GM19452 (cell line): ENCODE results near the gene MORF4L1.
A peak's percentile ranks its signal among the peaks of the same experiment; 100 is the strongest.
"Not testable (repeated sequence)": the region's sequence is repeated elsewhere in the genome, so short reads cannot be mapped to it uniquely, and the experiment has no call there.

Experiments used
- ATAC-seq: cut with Tn5 transposase; IDR thresholded peaks from one replicate; pipeline ENCODE4 v1.9.1; 2021; ENCODE audit not compliant: unreplicated experiment

The MORF4L1 gene

DNA sequence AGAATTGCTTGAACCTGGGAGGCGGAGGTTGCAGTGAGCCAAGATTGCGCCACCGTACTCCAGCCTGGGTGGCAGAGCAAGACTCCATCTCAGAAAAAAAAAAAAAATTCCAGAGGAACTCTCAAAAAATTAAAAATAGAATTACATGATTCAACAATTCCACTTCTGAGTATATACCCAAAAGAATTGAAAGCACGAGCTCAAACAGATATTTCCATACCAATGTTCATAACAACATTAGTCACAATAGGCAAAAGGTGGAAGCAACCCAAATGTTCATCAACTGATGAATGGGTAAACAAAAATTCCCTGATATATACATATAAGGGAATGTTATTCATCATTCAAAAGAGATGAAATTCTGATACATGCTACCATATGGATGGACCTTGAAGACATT is 16.9 kb upstream of the MORF4L1 start:
- ATAC-seq, result no peak

- ATAC-seq, result peak; percentile 71
Observed at GRCh38 chr15:78859971-78860719, 12.5 kb upstream of the MORF4L1 start.

GRCh38 chr15:78865585-78865984 is 7.1 kb upstream of the MORF4L1 start:
- ATAC-seq, result not testable (repeated sequence)

DNA sequence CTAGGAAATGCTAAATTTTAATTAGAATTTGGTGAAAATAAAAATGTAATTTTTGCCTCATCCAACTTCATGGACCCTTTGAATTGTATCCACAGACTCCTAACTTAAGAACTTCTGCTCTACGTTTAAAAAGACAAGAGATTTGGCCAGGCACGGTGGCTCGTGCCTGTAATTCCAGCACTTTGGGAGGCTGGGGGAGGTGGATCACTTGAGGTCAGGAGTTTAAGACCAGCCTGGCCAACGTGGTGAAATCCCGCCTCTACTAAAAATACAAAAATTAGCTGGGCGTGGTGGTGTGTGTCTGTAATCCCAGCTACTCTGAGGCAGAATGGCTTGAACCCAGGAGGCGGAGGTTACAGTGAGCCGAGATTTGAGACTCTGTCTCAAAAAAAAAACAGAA is 6.7 kb upstream of the MORF4L1 start:
- ATAC-seq, result not testable (repeated sequence)

GRCh38 chr15:78866803-78867202 is 5.9 kb upstream of the MORF4L1 start:
- ATAC-seq, result no peak

DNA sequence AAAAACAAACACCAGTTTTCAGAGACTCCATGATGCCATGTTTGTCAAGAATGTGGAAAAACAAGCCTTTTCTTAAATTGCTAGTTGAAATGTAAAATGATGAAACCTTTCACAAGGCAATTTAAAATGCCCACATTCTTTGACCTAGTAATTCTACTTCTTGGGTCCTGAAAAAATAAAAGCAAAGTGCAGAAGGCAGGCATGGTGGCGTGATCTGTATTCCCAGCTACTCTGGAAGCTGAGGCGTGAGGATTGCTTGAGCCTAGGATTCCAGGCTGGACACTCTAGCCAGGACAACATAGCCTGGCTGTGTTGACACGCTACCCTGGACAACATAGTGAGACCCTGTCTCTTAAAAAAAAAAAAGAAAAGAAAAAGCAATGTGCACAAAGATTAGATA is 4.3 kb upstream of the MORF4L1 start:
- no peak for ATAC-seq

GRCh38 chr15:78871483-78872127 is 1.1 kb upstream of the MORF4L1 start:
- not testable (repeated sequence) for ATAC-seq

DNA sequence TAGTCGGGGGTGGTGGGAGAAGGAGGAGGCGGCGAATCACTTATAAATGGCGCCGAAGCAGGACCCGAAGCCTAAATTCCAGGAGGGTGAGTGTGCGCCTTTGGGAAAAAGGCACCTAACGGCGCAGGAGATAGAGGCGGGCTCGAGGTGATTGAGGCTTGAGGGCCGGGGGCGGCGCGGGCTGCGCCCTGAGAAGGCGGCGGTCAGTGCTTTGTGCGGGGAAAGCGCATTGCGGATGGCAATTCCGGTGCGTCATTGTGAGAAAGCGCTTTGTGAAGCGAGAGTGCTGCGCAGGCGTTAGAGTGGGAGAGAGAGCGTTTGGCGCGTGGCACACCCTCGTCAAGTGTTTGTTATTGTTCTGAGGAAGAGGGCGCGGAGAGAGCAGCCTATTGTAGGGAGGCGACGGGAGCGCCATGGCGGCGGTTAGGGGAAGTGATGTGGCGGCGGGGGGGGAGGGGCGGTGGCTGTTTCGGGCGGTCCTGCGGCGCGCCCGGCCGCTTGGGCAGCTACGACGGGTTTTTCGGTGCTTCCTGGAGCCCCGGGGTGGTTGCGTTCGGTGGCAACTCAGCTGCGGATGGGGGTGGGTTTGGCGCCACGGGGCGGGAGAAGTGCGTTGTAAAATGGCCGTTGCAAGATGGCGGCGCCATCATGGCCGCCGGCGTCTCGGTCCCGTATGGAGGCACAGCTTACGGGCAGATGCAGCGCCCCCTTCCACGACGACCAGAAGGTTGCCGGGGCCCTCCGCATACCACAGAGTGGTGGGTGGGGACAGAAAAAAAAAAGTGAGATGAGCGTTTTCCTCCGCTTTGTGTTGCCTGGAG is 492 bp downstream of the MORF4L1 start:
- peak; percentile 50 for ATAC-seq

GRCh38 chr15:78873793-78874765 is 1.4 kb downstream of the MORF4L1 start:
- ATAC-seq, result peak; percentile 10

- no peak for ATAC-seq
Observed at GRCh38 chr15:78875107-78875914, 2.6 kb downstream of the MORF4L1 start.

- not testable (repeated sequence) for ATAC-seq
Observed at GRCh38 chr15:78876954-78877353, 4.3 kb downstream of the MORF4L1 start.

DNA sequence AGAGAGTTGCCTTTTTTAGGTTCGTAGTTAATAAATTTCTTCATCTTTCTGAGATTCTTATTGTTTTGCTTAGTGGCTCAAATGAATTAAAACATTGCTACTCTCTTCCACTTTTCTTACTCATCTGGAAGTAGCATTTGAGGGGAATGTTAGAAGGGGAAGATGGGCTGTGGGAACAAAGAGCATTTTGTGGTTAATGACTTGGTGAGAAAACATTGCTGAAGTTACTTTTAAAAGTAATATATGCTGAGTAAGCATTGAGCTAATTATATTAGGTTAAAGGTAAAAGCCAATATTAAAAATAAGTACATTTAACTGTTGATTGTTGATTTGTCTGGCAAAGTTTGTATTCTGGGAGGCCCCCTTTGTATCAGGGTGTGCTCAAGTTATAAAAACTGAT is 5.7 kb downstream of the MORF4L1 start:
- no peak for ATAC-seq

DNA sequence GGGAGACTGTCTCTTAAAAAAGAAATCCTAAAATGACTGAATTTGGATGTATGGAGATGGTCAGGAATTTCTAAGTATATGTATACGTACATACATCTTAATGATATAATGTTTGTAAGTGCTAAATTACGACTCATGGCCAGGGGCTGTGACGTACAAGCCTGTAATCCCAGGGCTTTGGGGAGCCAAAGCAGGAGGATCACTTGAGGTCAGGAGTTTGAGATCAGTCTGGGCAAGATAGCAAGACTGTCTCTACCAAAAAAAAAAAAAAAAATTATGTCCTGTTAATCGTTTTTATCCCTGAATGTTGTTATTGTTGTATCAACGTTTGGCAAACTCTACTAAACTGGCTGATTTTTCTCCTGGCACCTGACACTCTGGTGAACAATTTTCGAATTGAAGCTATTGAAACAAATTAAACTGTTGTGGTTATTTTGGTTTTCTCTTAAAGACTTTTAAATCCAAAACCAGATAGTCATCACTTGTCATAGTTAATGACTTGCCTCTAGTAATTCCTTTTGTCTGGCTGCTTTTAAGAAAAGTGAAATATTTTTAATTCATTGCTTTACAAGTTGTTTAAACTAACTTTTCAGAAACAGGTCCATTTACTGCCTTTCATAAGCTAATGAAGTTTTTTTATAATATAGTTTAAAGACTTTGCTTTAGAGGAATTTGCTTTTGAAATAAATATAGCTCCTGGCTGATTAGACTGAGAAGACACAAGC is 7.0 kb downstream of the MORF4L1 start:
- no peak for ATAC-seq

DNA sequence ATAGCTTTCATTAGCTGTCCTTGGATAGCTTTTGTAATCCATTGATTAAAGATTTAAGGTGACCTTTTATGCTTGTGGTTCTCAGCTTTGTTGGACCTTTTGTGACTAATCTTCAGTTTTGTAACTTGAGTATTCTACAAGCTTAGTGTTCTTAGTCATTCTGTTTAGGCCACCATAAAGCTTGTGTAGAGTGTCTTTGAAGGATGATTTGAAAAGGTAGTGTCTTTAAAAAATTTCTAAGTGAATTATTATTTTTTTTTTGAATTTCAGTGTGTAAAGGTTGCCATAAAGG is 7.5 kb downstream of the MORF4L1 start:
- no peak for ATAC-seq

DNA sequence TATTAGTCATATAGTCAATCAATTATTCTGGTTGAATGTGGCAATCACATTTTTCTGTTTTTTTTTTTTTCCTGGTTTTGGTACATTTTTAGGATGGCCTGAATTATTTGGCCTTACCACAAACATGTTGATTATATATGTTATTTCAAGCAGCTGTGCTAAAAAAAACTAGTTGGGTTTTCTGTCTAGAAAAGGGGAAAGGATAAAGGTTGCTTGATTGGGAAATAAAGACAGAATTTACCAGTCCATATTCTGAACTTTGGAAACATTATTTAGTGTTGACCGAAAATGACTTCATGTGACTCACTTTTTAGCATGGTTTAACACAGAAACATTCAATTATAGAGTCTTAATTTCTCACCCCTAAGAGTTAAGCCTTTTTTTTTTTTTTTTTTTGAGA is 8.1 kb downstream of the MORF4L1 start:
- ATAC-seq, result no peak

DNA sequence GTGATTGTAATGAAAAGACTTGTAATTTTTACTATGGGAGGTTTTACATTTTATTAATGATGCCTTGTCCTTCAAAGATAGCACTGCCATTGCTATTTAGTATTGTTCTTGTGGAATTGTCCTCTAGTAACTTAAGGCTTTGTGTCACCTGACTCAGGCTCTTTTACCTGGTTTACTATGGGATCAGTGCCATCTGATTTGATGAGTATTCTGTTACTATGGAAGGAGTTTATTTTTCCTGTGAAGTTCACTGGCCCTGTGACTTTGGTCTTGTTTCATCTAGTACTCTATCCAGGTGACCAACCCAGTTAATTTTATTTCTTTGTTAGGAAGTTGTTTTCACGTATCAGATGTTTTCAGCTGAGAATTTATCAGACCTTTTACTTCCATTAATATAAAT is 9.0 kb downstream of the MORF4L1 start:
- ATAC-seq, result no peak

DNA sequence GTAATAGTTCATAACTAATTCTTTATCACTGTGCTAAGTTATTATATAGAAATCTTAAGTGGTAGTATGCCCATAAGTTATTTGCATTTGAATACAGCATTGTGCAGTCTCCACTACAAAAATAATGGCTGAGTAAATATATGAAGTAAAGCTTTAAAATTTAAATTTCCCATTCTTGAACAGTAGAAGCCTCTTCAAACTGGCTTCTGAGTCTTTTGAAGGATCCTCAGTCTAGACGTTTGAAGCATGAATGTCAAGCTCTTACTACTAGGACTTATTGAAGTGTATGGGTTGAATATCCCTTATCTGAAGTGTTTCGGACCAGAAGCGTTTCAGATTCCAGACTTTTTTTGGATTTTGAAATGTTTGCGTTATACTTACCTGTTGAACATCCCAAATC is 16.3 kb downstream of the MORF4L1 start:
- ATAC-seq, result no peak

DNA sequence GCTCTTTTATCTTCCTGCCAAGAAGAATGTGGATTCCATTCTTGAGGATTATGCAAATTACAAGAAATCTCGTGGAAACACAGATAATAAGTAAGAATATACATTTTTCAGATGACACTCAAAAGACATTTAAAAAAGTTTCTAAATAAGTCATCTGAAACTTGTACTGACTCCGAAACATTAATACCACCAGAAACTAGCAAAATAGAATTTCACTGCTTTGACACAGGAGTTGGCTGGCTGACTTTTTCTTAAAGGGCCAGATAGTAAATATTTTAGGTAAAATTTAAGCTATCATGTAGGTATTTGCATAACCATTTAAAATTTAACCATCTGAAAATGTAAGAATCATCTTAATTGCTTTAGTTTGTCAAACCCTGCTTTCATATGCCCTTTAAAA is 20.8 kb downstream of the MORF4L1 start:
- ATAC-seq, result no peak

DNA sequence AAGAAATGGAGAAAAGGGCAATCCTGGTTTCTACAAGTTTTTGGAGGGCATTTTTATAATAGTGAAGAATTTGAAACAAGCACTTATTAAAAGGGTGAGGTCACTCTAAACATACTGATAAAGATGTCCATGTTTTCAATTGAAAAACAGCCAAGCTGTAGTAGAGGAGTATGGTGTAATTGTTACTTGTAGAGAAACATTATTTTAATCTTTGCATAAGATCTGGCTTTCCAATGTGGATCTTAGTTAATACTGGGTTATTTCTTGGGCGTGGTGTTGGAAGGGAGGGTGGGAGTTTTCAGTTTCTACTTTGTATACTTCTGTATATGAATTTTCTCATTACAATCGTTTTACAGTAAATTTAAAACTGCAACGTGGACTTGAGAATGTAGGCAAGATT is 22.8 kb downstream of the MORF4L1 start:
- ATAC-seq, result no peak
